ENCODE results near the gene RERE.

Gene RERE

DNA sequence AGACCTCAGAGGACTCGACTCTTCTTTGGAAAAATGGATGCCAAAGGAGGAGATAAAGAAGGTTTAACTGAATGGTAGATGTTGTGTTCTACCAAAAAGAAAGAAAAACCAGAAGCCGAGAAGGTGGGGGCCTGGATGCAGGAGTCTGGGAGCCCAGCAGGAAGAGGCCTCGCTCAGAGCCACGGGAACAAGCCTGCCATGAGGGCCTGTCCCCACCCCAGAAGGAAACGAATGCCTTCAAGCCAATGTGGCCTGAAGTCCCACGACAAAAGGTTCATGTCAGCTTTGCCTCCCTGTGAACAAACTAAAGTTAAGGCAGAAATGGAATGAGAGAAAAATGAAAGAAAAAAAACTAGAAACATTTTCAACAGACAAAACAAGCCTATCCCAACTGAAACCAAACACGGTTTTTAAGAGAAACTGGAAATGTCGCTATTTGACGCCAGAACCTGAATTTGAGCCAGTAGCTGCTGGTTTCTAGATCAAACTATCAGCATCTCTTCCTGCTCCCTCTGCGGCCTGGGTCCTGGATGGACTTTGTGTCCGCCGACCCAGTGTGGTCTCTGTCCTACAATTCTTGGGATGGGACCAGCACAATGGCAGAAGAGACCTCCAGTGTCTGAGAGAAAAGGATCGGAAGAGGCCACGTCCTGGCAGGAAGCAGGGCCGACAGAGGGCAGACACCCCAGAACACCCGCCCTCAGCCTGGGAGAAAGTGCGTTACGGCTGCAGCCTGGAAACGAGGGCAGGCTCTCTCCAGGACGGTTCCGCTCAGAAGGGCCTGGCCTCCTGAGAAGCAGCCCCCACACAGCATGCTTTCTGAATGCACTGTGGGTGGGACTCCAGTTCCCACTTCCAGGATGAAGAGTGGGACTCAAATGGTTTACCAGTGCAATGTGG lies 464.3 kb downstream of the RERE start:
- Histone ChIP-seq H3K9me2 (replicated peaks; ENCODE audit: insufficient read depth, low read length) (no peaks in the 10 kb centered on the region), H3K79me2 (ENCODE audit: insufficient read depth, low read length) (no peaks in the 10 kb centered on the region), H3K27me3 (ENCODE audit: low read length) (no peaks in the 10 kb centered on the region), H2AFZ (ENCODE audit: low read depth, low read length, severe bottlenecking) (no peak overlapping the region), H3F3A (ENCODE audit: insufficient read depth) (peaks cover 8% of the 10 kb centered on the region; the same call in 1 of the 2 replicates), H3K9me3 (ENCODE audit: insufficient read depth, low read length) (no peaks in the 10 kb centered on the region), H3K27ac (ENCODE audit: low read depth, low read length) (no peak overlapping the region), H3K4me3 (ENCODE audit: insufficient read depth, low read length, poor library complexity, severe bottlenecking) (no peak overlapping the region), H4K20me1 (ENCODE audit: low read depth, low read length) (no peaks in the 10 kb centered on the region), H3K4me2 (ENCODE audit: low read depth, low read length, poor library complexity, severe bottlenecking) (no peak overlapping the region), H3K36me3 (ENCODE audit: low read length) (peaks cover 4% of the 10 kb centered on the region; the same call in 1 of the 2 replicates), H3K9ac (ENCODE audit: low read length) (no peak overlapping the region)
- TF ChIP-seq EZH2phosphoT487 (conservative IDR thresholded peaks at IDR 0.05; ENCODE audit: low read length) = no peak
- TF ChIP-seq, protein P1, sequence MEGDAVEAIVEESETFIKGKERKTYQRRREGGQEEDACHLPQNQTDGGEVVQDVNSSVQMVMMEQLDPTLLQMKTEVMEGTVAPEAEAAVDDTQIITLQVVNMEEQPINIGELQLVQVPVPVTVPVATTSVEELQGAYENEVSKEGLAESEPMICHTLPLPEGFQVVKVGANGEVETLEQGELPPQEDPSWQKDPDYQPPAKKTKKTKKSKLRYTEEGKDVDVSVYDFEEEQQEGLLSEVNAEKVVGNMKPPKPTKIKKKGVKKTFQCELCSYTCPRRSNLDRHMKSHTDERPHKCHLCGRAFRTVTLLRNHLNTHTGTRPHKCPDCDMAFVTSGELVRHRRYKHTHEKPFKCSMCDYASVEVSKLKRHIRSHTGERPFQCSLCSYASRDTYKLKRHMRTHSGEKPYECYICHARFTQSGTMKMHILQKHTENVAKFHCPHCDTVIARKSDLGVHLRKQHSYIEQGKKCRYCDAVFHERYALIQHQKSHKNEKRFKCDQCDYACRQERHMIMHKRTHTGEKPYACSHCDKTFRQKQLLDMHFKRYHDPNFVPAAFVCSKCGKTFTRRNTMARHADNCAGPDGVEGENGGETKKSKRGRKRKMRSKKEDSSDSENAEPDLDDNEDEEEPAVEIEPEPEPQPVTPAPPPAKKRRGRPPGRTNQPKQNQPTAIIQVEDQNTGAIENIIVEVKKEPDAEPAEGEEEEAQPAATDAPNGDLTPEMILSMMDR (IDR thresholded peaks at IDR 0.05; ENCODE audit: insufficient read depth, low read length, poor library complexity, severe bottlenecking) = no peak

- Histone ChIP-seq H2AFZ (ENCODE audit: low read depth, low read length, severe bottlenecking) (no peak overlapping the region), H4K20me1 (ENCODE audit: low read depth, low read length) (no peaks in the 10 kb centered on the region), H3K27ac (ENCODE audit: low read depth, low read length) (no peak overlapping the region), H3K9ac (ENCODE audit: low read length) (no peak overlapping the region), H3K4me3 (ENCODE audit: insufficient read depth, low read length, poor library complexity, severe bottlenecking) (no peak overlapping the region), H3K27me3 (ENCODE audit: low read length) (no peaks in the 10 kb centered on the region), H3K4me2 (ENCODE audit: low read depth, low read length, poor library complexity, severe bottlenecking) (no peak overlapping the region), H3K9me2 (replicated peaks; ENCODE audit: insufficient read depth, low read length) (no peaks in the 10 kb centered on the region), H3K9me3 (ENCODE audit: insufficient read depth, low read length) (no peaks in the 10 kb centered on the region), H3K36me3 (ENCODE audit: low read length) (no peaks in the 10 kb centered on the region), H3F3A (ENCODE audit: insufficient read depth) (peaks cover 8% of the 10 kb centered on the region; the same call in 1 of the 2 replicates), H3K79me2 (ENCODE audit: insufficient read depth, low read length) (no peaks in the 10 kb centered on the region)
- TF ChIP-seq EZH2phosphoT487 (conservative IDR thresholded peaks at IDR 0.05; ENCODE audit: low read length) = no peak
- TF ChIP-seq, protein P1 (IDR thresholded peaks at IDR 0.05; ENCODE audit: insufficient read depth, low read length, poor library complexity, severe bottlenecking) = no peak
Observed at GRCh38 chr1:8352471-8352845, 465.0 kb downstream of the RERE start.

- Histone ChIP-seq H2AFZ (ENCODE audit: low read depth, low read length, severe bottlenecking) (no peak overlapping the region), H3K4me3 (ENCODE audit: insufficient read depth, low read length, poor library complexity, severe bottlenecking) (no peak overlapping the region), H3K36me3 (ENCODE audit: low read length) (no peaks in the 10 kb centered on the region), H3K79me2 (ENCODE audit: insufficient read depth, low read length) (no peaks in the 10 kb centered on the region), H4K20me1 (ENCODE audit: low read depth, low read length) (no peaks in the 10 kb centered on the region), H3K9me2 (replicated peaks; ENCODE audit: insufficient read depth, low read length) (no peaks in the 10 kb centered on the region), H3K27me3 (ENCODE audit: low read length) (no peaks in the 10 kb centered on the region), H3F3A (ENCODE audit: insufficient read depth) (peaks cover 8% of the 10 kb centered on the region; the same call in 1 of the 2 replicates), H3K9me3 (ENCODE audit: insufficient read depth, low read length) (no peaks in the 10 kb centered on the region), H3K4me2 (ENCODE audit: low read depth, low read length, poor library complexity, severe bottlenecking) (no peak overlapping the region), H3K27ac (ENCODE audit: low read depth, low read length) (no peak overlapping the region), H3K9ac (ENCODE audit: low read length) (no peak overlapping the region)
- TF ChIP-seq, protein P1 (IDR thresholded peaks at IDR 0.05; ENCODE audit: insufficient read depth, low read length, poor library complexity, severe bottlenecking) = peak; percentile 74
- TF ChIP-seq EZH2phosphoT487 (conservative IDR thresholded peaks at IDR 0.05; ENCODE audit: low read length) = no peak
Observed at GRCh38 chr1:8351693-8352470, 465.6 kb downstream of the RERE start.

Measured in SU-DHL-6 (cell line).